HepG2 (cell line): ENCODE data around the gene EPB41L2. TPM values are rescaled to one million over a fixed set of nuclear protein-coding genes. Genes with fewer than 3 reads are reported as not detected.

Experiments used
- ATAC-seq: fragments of 200-7000 bp; cut with Tn5 transposase; 3 replicates; pipeline ENCODE4 v1.9.1; 2020; ENCODE audit warnings: mild to moderate bottlenecking, moderate library complexity
- BruUV-seq: library from RNA; stranded (reverse); fragments of 400-500 nt; replicated peaks from 2 replicates; lab custom pipeline; 2021; lab: Mats Ljungman, UMichigan
- CTCF ChIA-PET: fragments of 300-600 bp; formaldehyde crosslinking; extraction: SDS; loops from one replicate; lab custom pipeline; 2021; ENCODE audit warnings: low total read pairs, inconsistent platforms, low intra/inter-chr PET ratio; lab: Yijun Ruan, JAX
- POLR2A ChIA-PET: fragments of 350-600 bp; sonication (Branson Sonifier 250); formaldehyde crosslinking; loops from one replicate; lab custom pipeline; 2020; ENCODE audit warnings: antibody characterized with exemption, inconsistent platforms; lab: Yijun Ruan, JAX
- DNase-seq: peaks from one replicate; pipeline ENCODE4 v3.0.0-alpha.2; 2015; ENCODE audit warnings: low spot score
- FAIRE-seq: peaks from 3 replicates; lab custom pipeline; 2011; peaks lifted over from hg19 to GRCh38; lab: Jason Lieb, UNC
- H2AFZ ChIP-seq: one replicate; pipeline ENCODE4 v1.6.1; 2011; ENCODE audit warnings: low read length, inconsistent platforms
- H3K27ac ChIP-seq: fragments of 300-600 bp; 3 replicates; pipeline ENCODE4 v1.8.0; 2011; ENCODE audit warnings: mixed run types, mild to moderate bottlenecking, mixed read lengths, low read length, inconsistent platforms; ENCODE audit not compliant: insufficient read depth; ENCODE audit errors: extremely low read length
- H3K27me3 ChIP-seq, 2 experiments: fragments of 200-600 bp in 1 of 2; 2 replicates in 1 of 2; 3 replicates in 1 of 2; pipeline versions ENCODE4 v1.6.0 to v1.8.0; 2011; ENCODE audit warnings: low read length in 2 of 2, mild to moderate bottlenecking in 2 of 2, moderate library complexity in 2 of 2, inconsistent platforms in 1 of 2; ENCODE audit not compliant: insufficient read depth in 2 of 2, control insufficient read depth in 1 of 2
- H3K36me3 ChIP-seq, 2 experiments: fragments of 200-600 bp in 1 of 2; replicated peaks in 1 of 2; 2 replicates in 1 of 2; 3 replicates in 1 of 2; pipeline versions ENCODE4 v1.5.1 to v1.8.0; 2011; ENCODE audit warnings: low read length in 2 of 2, inconsistent platforms in 1 of 2; ENCODE audit not compliant: insufficient read depth in 2 of 2, control insufficient read depth in 1 of 2
- H3K4me1 ChIP-seq: 2 replicates; pipeline ENCODE4 v1.5.1; 2012; ENCODE audit warnings: low read length, inconsistent platforms; ENCODE audit not compliant: insufficient read depth
- H3K4me2 ChIP-seq: 2 replicates; pipeline ENCODE4 v1.6.0; 2011; ENCODE audit warnings: low read depth, low read length, inconsistent platforms
- H3K4me3 ChIP-seq, 3 experiments: fragments of 200-600 bp in 1 of 3; sonication (generic), shearing (Covaris generic) in 1 of 3; replicated peaks in 1 of 3; 2 replicates each; pipeline ENCODE4 v1.5.1; 2011 to 2016; ENCODE audit warnings: low read length in 3 of 3, inconsistent platforms in 2 of 3, low read depth in 2 of 3, mild to moderate bottlenecking in 2 of 3, control low read depth in 1 of 3, mixed read lengths in 1 of 3; ENCODE audit not compliant: insufficient read depth in 1 of 3
- H3K79me2 ChIP-seq: one replicate; pipeline ENCODE4 v1.6.1; 2011; ENCODE audit warnings: low read length, inconsistent platforms; ENCODE audit not compliant: insufficient read depth
- H3K9ac ChIP-seq: 2 replicates; pipeline ENCODE4 v1.6.0; 2011; ENCODE audit warnings: mild to moderate bottlenecking, low read depth, low read length, inconsistent platforms; ENCODE audit not compliant: insufficient read depth
- H3K9me3 ChIP-seq: 2 replicates; pipeline ENCODE4 v1.5.1; 2012; ENCODE audit warnings: mild to moderate bottlenecking, low read length
- H4K20me1 ChIP-seq: 2 replicates; pipeline ENCODE4 v1.6.0; 2011; ENCODE audit warnings: inconsistent platforms, mild to moderate bottlenecking, low read length, moderate library complexity; ENCODE audit not compliant: insufficient read depth
- CCDC6 ChIP-seq: sonication (generic); formaldehyde crosslinking; IDR thresholded peaks from 2 replicates; pipeline ENCODE4 v1.8.1; 2022; ENCODE audit warnings: mild to moderate bottlenecking, missing genetic modification reagents, moderate library complexity
- MTF1 ChIP-seq: sonication (generic); formaldehyde crosslinking; IDR thresholded peaks from 2 replicates; pipeline ENCODE4 v1.5.0; 2020; ENCODE audit warnings: missing genetic modification reagents
- SATB2 ChIP-seq: sonication (generic); formaldehyde crosslinking; IDR thresholded peaks from 2 replicates; pipeline ENCODE4 v1.5.0; 2020; ENCODE audit warnings: missing genetic modification reagents
- TOE1 ChIP-seq: sonication (generic); formaldehyde crosslinking; IDR thresholded peaks from 2 replicates; pipeline ENCODE4 v1.4.0; 2020; ENCODE audit warnings: mild to moderate bottlenecking, missing genetic modification reagents
- ZBTB38 ChIP-seq: sonication (generic); formaldehyde crosslinking; IDR thresholded peaks from 2 replicates; pipeline ENCODE4 v1.5.1; 2020; ENCODE audit warnings: mild to moderate bottlenecking, missing genetic modification reagents
- ZC3H13 ChIP-seq: sonication (generic); formaldehyde crosslinking; IDR thresholded peaks from 2 replicates; pipeline ENCODE4 v1.8.1; 2023; ENCODE audit warnings: mild to moderate bottlenecking, missing genetic modification reagents, moderate library complexity
- ZNF501 ChIP-seq: sonication (generic); formaldehyde crosslinking; IDR thresholded peaks from 2 replicates; pipeline ENCODE4 v1.5.1; 2020; ENCODE audit warnings: mild to moderate bottlenecking, moderate library complexity, missing genetic modification reagents
- ZNF660 ChIP-seq: sonication (generic); formaldehyde crosslinking; IDR thresholded peaks from 2 replicates; pipeline ENCODE4 v1.5.1; 2020; ENCODE audit warnings: mild to moderate bottlenecking, low read depth, missing genetic modification reagents, borderline replicate concordance
- WGBS: methylation state at CpG from one replicate; pipeline ENCODE4 v1.1.6; 2017; ENCODE audit warnings: low lambda C conversion rate; 5-methylcytosine and 5-hydroxymethylcytosine counted together
- in situ Hi-C: cut with HindIII; loops from 2 replicates; pipeline ENCODE4 v1.10.0; 2017; ENCODE audit warnings: low pct_unique_long_range_greater_than_20kb; ENCODE audit not compliant: extremely low pct_ligation_motif_present
- intact Hi-C: fragments of 100-400 bp; cut with micrococcal nuclease; formaldehyde crosslinking; loops from one replicate; pipeline ENCODE4 v1.10.0; 2022; ENCODE audit not compliant: unreplicated experiment
- polyA plus RNA-seq, 8 experiments: library from polyadenylated mRNA; depleted of rRNA in 3 of 8; stranded (reverse) in 7 of 8; unstranded in 1 of 8; fragments of >200 nt; fragmentation: Illumina TruSeq in 4 of 8; extraction: Trizol in 4 of 8; gene quantifications; 2 replicates each; pipeline versions ENCODE4 v1.2.1 to v1.2.3, GENCODE V29; 2011 to 2016; ENCODE audit warnings: low read depth in 4 of 8, missing spikeins in 1 of 8, mixed read lengths in 1 of 8; ENCODE audit not compliant: insufficient read depth in 1 of 8
- total RNA-seq, 5 experiments: library from RNA; depleted of rRNA; stranded (reverse); fragments of >200 nt; fragmentation: Illumina TruSeq; extraction: Trizol; gene quantifications; 2 replicates each; pipeline ENCODE4 v1.2.3, GENCODE V29; 2016; ENCODE audit warnings: low read depth in 1 of 5
- TF ChIP-seq, protein P1 (sequence below): sonication (generic); formaldehyde crosslinking; IDR thresholded peaks from 2 replicates; pipeline ENCODE4 v1.4.0; 2020; ENCODE audit warnings: missing genetic modification reagents
- TF ChIP-seq, protein P2 (sequence below): sonication (generic); formaldehyde crosslinking; IDR thresholded peaks from 2 replicates; pipeline ENCODE4 v1.5.0; 2020; ENCODE audit warnings: missing genetic modification reagents, mild to moderate bottlenecking, borderline replicate concordance
- TF ChIP-seq, protein P3 (sequence below): sonication (generic); formaldehyde crosslinking; IDR thresholded peaks from 2 replicates; pipeline ENCODE4 v1.9.0; 2022; ENCODE audit warnings: missing genetic modification reagents, mild to moderate bottlenecking, borderline replicate concordance
- TF ChIP-seq, protein P4 (sequence below): sonication (generic); formaldehyde crosslinking; IDR thresholded peaks from 2 replicates; pipeline ENCODE4 v1.8.0; 2022; ENCODE audit warnings: mild to moderate bottlenecking, missing genetic modification reagents, moderate library complexity
- TF ChIP-seq, protein P5 (sequence below): sonication (generic); formaldehyde crosslinking; IDR thresholded peaks from 2 replicates; pipeline ENCODE4 v1.4.0; 2020; ENCODE audit warnings: mild to moderate bottlenecking, missing genetic modification reagents

EPB41L2 gene
- total and polyA plus RNA-seq, 2 of the 13 experiments (the other 11 are each of a cell fraction or from before 2014, with no cell fraction given) = 41.7 to 56.4 TPM

DNA sequence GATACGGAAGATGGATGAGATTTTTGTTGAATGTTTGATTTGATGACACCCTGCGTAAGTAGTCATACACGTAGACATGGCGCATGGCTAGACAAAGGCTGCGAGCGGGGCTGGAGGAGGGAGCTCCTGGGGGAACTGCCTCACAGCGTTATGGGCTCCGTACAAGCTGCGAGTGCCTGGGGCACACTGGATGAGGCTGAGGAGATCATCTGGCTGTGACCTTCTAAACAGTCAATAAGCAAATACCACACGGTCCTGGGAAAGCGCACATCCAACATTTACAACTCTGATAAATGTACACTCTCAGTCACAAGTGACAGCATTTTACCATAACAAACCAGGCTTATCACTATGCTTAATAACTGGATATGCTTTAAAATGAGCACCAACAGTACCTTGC is 198.7 kb downstream of the EPB41L2 start (continued):
- TF ChIP-seq, protein P1, sequence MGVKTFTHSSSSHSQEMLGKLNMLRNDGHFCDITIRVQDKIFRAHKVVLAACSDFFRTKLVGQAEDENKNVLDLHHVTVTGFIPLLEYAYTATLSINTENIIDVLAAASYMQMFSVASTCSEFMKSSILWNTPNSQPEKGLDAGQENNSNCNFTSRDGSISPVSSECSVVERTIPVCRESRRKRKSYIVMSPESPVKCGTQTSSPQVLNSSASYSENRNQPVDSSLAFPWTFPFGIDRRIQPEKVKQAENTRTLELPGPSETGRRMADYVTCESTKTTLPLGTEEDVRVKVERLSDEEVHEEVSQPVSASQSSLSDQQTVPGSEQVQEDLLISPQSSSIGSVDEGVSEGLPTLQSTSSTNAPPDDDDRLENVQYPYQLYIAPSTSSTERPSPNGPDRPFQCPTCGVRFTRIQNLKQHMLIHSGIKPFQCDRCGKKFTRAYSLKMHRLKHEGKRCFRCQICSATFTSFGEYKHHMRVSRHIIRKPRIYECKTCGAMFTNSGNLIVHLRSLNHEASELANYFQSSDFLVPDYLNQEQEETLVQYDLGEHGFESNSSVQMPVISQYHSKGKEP (CRISPR knock-in tag) = no peak
- TF ChIP-seq ZBTB38 (CRISPR knock-in tag) (peak; percentile 93), SATB2 (CRISPR knock-in tag) (no peak), ZNF660 (CRISPR knock-in tag) (no peak), CCDC6 (CRISPR knock-in tag) (peak; percentile 22; the same call in 1 of the 2 replicates)
- TF ChIP-seq, protein P2, sequence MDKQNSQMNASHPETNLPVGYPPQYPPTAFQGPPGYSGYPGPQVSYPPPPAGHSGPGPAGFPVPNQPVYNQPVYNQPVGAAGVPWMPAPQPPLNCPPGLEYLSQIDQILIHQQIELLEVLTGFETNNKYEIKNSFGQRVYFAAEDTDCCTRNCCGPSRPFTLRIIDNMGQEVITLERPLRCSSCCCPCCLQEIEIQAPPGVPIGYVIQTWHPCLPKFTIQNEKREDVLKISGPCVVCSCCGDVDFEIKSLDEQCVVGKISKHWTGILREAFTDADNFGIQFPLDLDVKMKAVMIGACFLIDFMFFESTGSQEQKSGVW = no peak

DNA sequence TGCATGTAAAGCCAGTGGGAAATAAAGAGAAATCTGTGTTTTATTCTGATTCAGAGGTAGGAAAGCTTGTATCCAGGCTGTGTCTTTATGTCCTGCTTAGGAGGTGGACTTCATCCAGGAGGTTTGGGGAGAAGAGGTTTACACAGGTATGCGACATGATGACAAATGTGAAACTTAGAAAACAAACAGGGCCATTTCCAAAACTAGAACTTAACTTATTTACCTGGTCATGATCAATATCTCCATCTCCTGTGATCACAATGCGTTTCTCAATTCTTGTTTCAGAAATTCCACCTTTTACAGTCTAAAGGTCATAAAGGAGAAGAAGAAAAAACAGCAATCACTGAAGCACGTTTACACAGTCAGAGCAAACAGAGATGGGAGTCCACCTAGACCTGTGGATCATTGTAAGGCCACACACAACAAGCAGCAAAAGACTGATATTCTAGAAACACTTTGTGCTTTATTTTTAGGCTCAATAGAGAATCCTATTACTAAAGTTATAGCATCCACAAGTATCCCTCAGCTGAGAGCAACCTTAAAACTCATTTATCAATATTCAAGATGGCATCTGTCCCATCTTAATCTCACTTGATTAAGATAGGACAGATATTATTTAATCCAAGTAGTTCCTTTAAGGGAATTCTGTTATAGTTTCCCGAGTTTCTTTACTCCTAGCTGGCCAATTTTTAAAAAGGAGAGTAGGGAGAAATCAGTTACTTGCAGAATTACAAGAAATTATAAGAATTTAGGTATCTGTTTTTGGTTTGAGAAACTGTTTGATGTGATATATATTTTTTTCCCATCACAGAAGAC is 199.4 kb downstream of the EPB41L2 start:
- Histone ChIP-seq H3K4me2 (peak overlapping the region; percentile 64), H4K20me1 (no peaks in the 10 kb centered on the region), H3K27me3 (no peaks in the 10 kb centered on the region), H3K9me3 (no peaks in the 10 kb centered on the region), H3K4me1 (peaks cover 68% of the 10 kb centered on the region), H3K79me2 (no peaks in the 10 kb centered on the region), H3K9ac (peak overlapping the region; percentile 18; the same call in 1 of the 2 replicates), H3K36me3 (peaks cover 3 to 9% of the 10 kb centered on the region in 2 experiments; a peak in 4 of 5 replicates), H2AFZ (no peak overlapping the region), H3K27ac (peak overlapping the region; percentile 67), H3K4me3 (peak overlapping the region in 1 of 3 experiments; percentile 15; a peak in 1 of 6 replicates)
- 2% methylated on average over 4 of the region's 4 CpGs for WGBS
- peak; percentile 98 for DNase-seq
- peak; percentile 93 for ATAC-seq
- FAIRE-seq = peak; percentile 95
- ChIA-PET CTCF (no interaction called here), POLR2A (interaction anchor here (1.0 to 4.5 kb wide), 5 partner anchors 11 to 38 kb away, joined by 3 to 35 read pairs (median 8); partner anchors contain the start of gene SMLR1)
- BruUV-seq = no TSS peak
- in situ Hi-C loops = no loop called here
- intact Hi-C loops = loop anchor here (1.0 to 2.0 kb wide), 3 partner anchors 37 to 70 kb away; partner anchors contain the start of gene SMLR1
- TF ChIP-seq ZNF501 (CRISPR knock-in tag) = no peak
- TF ChIP-seq, protein P3, sequence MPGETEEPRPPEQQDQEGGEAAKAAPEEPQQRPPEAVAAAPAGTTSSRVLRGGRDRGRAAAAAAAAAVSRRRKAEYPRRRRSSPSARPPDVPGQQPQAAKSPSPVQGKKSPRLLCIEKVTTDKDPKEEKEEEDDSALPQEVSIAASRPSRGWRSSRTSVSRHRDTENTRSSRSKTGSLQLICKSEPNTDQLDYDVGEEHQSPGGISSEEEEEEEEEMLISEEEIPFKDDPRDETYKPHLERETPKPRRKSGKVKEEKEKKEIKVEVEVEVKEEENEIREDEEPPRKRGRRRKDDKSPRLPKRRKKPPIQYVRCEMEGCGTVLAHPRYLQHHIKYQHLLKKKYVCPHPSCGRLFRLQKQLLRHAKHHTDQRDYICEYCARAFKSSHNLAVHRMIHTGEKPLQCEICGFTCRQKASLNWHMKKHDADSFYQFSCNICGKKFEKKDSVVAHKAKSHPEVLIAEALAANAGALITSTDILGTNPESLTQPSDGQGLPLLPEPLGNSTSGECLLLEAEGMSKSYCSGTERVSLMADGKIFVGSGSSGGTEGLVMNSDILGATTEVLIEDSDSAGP (CRISPR knock-in tag) = no peak
- TF ChIP-seq, protein P4, sequence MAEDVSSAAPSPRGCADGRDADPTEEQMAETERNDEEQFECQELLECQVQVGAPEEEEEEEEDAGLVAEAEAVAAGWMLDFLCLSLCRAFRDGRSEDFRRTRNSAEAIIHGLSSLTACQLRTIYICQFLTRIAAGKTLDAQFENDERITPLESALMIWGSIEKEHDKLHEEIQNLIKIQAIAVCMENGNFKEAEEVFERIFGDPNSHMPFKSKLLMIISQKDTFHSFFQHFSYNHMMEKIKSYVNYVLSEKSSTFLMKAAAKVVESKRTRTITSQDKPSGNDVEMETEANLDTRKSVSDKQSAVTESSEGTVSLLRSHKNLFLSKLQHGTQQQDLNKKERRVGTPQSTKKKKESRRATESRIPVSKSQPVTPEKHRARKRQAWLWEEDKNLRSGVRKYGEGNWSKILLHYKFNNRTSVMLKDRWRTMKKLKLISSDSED = no peak
- TF ChIP-seq ZC3H13 (CRISPR knock-in tag) = no peak
- no peak for TF ChIP-seq MTF1 (CRISPR knock-in tag)
- TF ChIP-seq, protein P5, sequence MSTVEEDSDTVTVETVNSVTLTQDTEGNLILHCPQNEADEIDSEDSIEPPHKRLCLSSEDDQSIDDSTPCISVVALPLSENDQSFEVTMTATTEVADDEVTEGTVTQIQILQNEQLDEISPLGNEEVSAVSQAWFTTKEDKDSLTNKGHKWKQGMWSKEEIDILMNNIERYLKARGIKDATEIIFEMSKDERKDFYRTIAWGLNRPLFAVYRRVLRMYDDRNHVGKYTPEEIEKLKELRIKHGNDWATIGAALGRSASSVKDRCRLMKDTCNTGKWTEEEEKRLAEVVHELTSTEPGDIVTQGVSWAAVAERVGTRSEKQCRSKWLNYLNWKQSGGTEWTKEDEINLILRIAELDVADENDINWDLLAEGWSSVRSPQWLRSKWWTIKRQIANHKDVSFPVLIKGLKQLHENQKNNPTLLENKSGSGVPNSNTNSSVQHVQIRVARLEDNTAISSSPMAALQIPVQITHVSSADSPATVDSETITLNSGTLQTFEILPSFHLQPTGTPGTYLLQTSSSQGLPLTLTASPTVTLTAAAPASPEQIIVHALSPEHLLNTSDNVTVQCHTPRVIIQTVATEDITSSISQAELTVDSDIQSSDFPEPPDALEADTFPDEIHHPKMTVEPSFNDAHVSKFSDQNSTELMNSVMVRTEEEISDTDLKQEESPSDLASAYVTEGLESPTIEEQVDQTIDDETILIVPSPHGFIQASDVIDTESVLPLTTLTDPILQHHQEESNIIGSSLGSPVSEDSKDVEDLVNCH (CRISPR knock-in tag) = no peak
- peak; percentile 92; the same call in 1 of the 2 replicates for TF ChIP-seq TOE1
